ENCODE measurements around the gene CHID1. TPM values are rescaled to one million over a fixed set of nuclear protein-coding genes. Genes with fewer than 3 reads are reported as not detected.

CHID1 gene
- total and polyA plus RNA-seq, 2 of the 8 experiments (the other 6 are each of a cell fraction or from before 2014, with no cell fraction given) = 81.2 to 88.5 TPM

- WGBS, 2 experiments (ENCODE audit: extremely low coverage in 1 of 2, insufficient coverage in 1 of 2, insufficient read length in 1 of 2, insufficient replicate concordance in 2 of 2, low coverage in 1 of 2, low lambda C conversion rate in 2 of 2, missing lambda C conversion rate in 1 of 2) = 97% methylated on average over 15 of the region's 17 CpGs; no CpG with 5 or more reads in 1 of the 2 experiments
- FAIRE-seq = no peak
- TF ChIP-seq SUZ12 (IDR thresholded peaks at IDR 0.05; ENCODE audit: low read length) (no peak), HDAC2 (IDR thresholded peaks at IDR 0.05; ENCODE audit: borderline replicate concordance in 1 of 2, low read depth in 2 of 2, low read length in 2 of 2) (no peak), TAF1 (IDR thresholded peaks at IDR 0.05; ENCODE audit: low read depth, low read length) (no peak), YY1 (IDR thresholded peaks at IDR 0.05; ENCODE audit: low read depth, low read length) (no peak), BRCA1 (IDR thresholded peaks at IDR 0.05; ENCODE audit: low read depth, low read length) (no peak), CTCF (IDR thresholded peaks at IDR 0.05; ENCODE audit: control extremely low read depth in 1 of 3, insufficient read depth in 1 of 3, low read depth in 1 of 3, low read length in 3 of 3) (no peak), CEBPB (IDR thresholded peaks at IDR 0.05; ENCODE audit: low read depth, low read length) (no peak), KDM1A (IDR thresholded peaks at IDR 0.05; ENCODE audit: borderline replicate concordance, low read length) (no peak), JUN (IDR thresholded peaks at IDR 0.05; ENCODE audit: low read depth, low read length) (no peak), RNF2 (IDR thresholded peaks at IDR 0.05; ENCODE audit: borderline replicate concordance, low read depth, low read length, missing control alignments, poor library complexity, severe bottlenecking) (no peak)
Measured at GRCh38 chr11:886568-886967, 24.0 kb downstream of the CHID1 start.

More at GRCh38 chr11:886568-886967, 24.0 kb downstream of the CHID1 start:
- no peak overlapping the region for H3K23ac ChIP-seq (ENCODE audit: insufficient read length)
- ChIA-PET CTCF (ENCODE audit: partially characterized antibody) (interaction anchor here (1.8 to 4.9 kb wide), 5 partner anchors 9 to 165 kb away, joined by 4 to 25 read pairs (median 8); no protein-coding TSS in a partner anchor), POLR2A (ENCODE audit: partially characterized antibody) (interaction anchor here (0.6 to 1.4 kb wide), 8 partner anchors 8 to 68 kb away, joined by 3 to 4 read pairs (median 3); partner anchors contain the start of gene PNPLA2)
- no peak overlapping the region for H3K18ac ChIP-seq (ENCODE audit: extremely low read depth, low read length)
- H2BK120ac ChIP-seq (replicated peaks; ENCODE audit: low read depth, low read length) = no peak overlapping the region
- no peak overlapping the region for H4K91ac ChIP-seq (replicated peaks; ENCODE audit: insufficient read length, low read length)
- H3K56ac ChIP-seq (replicated peaks; ENCODE audit: insufficient read length, low read depth, low read length) = no peak overlapping the region
- no peak overlapping the region for H3K4ac ChIP-seq (replicated peaks; ENCODE audit: insufficient read length, low read depth, low read length)
- no peak overlapping the region for H3K4me3 ChIP-seq (ENCODE audit: extremely low read depth in 1 of 4, insufficient read depth in 2 of 4, low read depth in 3 of 4, low read length in 4 of 4)
- H3K36me3 ChIP-seq (ENCODE audit: control insufficient read depth in 2 of 4, insufficient read depth in 4 of 4, low read length in 3 of 4) = peaks cover 2 to 12% (median 7%) of the 10 kb centered on the region in 4 experiments; a peak in 4 of 8 replicates
- no peak overlapping the region for H2AK5ac ChIP-seq (ENCODE audit: low read depth, low read length)
- no peak overlapping the region for H3K4me2 ChIP-seq (ENCODE audit: insufficient read depth in 1 of 2, low read depth in 2 of 2, low read length in 2 of 2)
- H3K27ac ChIP-seq (ENCODE audit: low read depth, low read length) = no peak overlapping the region
- no peaks in the 10 kb centered on the region for H3K27me3 ChIP-seq (replicated peaks in 1 of 4; ENCODE audit: control insufficient read depth in 3 of 4, extremely low read depth in 1 of 4, insufficient read depth in 3 of 4, low read length in 3 of 4)
- no peaks in the 10 kb centered on the region for H3K79me2 ChIP-seq (ENCODE audit: control insufficient read depth in 1 of 2, insufficient read depth in 2 of 2, low read length in 2 of 2)
- no peak overlapping the region for H2BK15ac ChIP-seq (ENCODE audit: low read length)
- no peak for DNase-seq (ENCODE audit: low read depth in 1 of 2, low spot score in 2 of 2)
- H2AFZ ChIP-seq (ENCODE audit: low read length) = no peak overlapping the region
- no peak overlapping the region for H2BK5ac ChIP-seq (ENCODE audit: low read depth, low read length)
- H2BK12ac ChIP-seq (ENCODE audit: low read depth, low read length) = no peak overlapping the region
- H4K5ac ChIP-seq (ENCODE audit: insufficient read length, low read depth, low read length) = no peak overlapping the region
- H4K20me1 ChIP-seq (replicated peaks in 1 of 2; ENCODE audit: control insufficient read depth in 1 of 2, insufficient read depth in 2 of 2, low read length in 2 of 2) = peaks cover 3 to 20% of the 10 kb centered on the region in 2 experiments
- no peak overlapping the region for H2BK20ac ChIP-seq (ENCODE audit: low read length)
- no peaks in the 10 kb centered on the region for H3K23me2 ChIP-seq (ENCODE audit: low read depth, low read length)
- H3K9ac ChIP-seq (replicated peaks in 1 of 4; ENCODE audit: extremely low read depth in 1 of 4, low read depth in 3 of 4, low read length in 3 of 4) = no peak overlapping the region
- no peak overlapping the region for H3K14ac ChIP-seq (ENCODE audit: insufficient read length)
- H3K79me1 ChIP-seq (ENCODE audit: low read depth, low read length) = no peaks in the 10 kb centered on the region
- peaks cover 0 to 5% (median 1%) of the 10 kb centered on the region in 4 experiments; a peak in 2 of 7 replicates for H3K4me1 ChIP-seq (replicated peaks in 1 of 4; ENCODE audit: control insufficient read depth in 3 of 4, insufficient read depth in 4 of 4, low read length in 3 of 4)
- H3K9me3 ChIP-seq (ENCODE audit: insufficient read depth in 2 of 2, low read depth in 1 of 2, low read length in 1 of 2) = no peaks in the 10 kb centered on the region
- peak overlapping the region; percentile 79; the same call in 1 of the 2 replicates for H4K8ac ChIP-seq (ENCODE audit: extremely low read depth, insufficient read depth, low read length)
